KG1 (cell line): Measurements from ENCODE around the gene NXPE2.
"Not testable (repeated sequence)": the region's sequence is repeated elsewhere in the genome, so short reads cannot be mapped to it uniquely, and the experiment has no call there.

ENCODE experiments used
- DNase-seq: peaks from one replicate; lab custom pipeline; 2025; lab: John Stamatoyannopoulos, UW

The NXPE2 gene

DNA sequence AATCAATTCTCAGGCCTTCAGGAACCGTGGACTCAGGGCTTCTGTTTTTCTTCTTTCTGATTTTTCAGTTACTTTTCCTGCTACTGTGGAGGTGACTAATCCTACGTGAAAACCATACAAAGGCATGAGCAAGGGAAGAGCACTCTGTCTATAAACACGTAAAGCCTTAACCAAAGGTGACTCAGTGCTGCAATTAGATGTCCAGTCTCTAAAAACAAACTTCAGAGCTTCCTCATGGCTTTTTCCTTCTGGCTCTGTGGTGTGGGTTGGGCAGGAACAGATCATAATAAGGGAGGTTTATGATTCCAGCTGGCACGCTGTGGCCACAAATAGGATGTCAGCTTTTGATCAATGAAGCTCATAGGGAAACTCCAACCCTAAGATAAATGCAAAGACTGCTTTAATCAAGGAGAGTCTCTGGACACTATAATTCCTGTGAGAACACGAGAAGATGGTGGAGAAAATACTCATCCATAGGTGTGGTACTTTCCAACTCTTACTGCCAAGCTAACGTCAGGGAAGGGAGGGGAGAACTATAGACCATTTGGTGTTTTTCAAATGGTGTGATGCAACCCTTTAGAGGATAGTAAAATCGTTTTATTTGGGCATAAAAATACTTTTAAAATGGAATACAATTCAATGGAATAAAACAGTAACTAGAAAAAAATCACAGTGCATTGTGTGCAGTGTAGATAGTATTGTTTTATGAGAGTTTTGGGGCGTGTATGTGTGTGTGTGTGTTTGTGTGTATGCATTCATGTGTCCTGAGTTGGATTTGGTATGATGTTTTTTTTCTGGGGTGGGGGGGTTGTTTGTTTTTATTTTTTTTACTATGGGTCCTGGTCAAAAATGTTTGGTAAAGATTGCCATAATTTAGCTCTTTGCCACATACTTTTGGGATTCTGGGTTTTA, at the start of gene NXPE2:
Gene NXPE2, plus strand, starts transcription at position 403 of the 912 bp plus-strand sequence. Its CDS starts 49 bp downstream, at position 452.
- DNase-seq = no peak

DNA sequence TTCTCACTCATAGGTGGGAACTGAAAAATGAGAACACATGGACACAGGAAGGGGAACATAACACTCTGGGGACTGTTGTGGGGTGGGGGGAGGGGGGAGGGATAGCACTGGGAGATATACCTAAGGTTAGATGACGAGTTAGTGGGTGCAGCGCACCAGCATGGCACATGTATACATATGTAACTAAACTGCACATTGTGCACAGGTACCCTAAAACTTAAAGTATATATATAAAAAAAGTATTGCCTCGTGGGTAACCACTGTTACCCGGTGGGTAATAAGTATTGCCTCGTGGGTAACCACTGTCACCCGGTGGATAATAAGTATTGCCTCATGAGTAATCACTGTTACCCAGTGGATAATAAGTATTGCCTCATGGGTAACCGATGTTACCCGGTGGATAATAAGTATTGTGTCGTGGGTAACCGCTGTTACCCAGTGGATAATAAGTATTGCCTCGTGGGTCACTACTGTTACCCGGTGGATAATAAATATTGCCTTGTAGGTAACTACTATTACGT, 46.8 kb upstream of the NXPE2 start:
- DNase-seq = not testable (repeated sequence)

GRCh38 chr11:114639440-114639839, 38.9 kb upstream of the NXPE2 start:
- not testable (repeated sequence) for DNase-seq

DNA sequence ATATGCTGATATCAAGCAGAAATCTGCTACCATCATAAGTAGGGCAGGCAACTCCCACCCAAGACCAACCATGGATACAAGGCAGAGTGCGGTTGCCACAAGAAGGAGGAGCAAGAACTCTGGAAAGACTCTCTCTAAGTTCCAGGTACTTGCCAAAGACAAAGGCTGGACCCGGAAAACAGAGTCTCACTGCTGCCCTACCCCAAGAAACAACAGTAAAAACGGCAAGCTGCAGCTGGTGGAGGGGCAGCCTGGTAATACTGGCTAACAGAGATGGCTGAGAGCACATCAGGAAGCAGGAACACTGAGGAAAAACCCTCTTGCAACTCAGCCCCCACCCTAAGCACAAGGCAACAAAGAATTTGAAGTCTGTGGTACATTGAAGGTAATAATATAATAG, 27.7 kb upstream of the NXPE2 start:
- no peak for DNase-seq

DNA sequence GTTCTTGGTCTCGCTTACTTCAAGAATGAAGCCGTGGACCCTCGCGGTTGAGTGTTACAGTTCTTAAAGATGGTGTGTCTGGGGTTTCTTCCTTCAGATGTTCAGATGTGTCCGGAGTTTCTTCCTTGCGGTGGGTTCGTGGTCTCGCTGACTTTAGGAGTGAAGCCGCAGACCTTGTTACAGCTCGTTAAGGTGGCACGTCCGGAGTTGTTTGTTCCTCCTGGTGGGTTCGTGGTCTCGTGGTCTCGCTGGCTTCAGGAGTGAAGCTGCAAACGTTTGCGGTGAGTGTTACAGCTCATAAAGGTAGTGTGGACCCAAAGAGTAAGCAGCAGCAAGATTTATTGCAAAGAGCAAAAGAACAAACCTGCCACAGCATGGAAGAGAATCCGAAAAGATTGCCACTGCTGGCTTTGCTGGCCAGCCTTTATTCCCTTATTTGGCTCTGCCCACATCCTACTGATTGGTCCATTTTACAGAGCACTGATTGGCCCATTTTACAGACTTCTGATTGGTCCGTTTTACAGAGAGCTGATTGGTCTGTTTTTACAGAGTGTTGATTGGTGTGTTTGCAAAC, 27.1 kb upstream of the NXPE2 start:
- DNase-seq = no peak

DNA sequence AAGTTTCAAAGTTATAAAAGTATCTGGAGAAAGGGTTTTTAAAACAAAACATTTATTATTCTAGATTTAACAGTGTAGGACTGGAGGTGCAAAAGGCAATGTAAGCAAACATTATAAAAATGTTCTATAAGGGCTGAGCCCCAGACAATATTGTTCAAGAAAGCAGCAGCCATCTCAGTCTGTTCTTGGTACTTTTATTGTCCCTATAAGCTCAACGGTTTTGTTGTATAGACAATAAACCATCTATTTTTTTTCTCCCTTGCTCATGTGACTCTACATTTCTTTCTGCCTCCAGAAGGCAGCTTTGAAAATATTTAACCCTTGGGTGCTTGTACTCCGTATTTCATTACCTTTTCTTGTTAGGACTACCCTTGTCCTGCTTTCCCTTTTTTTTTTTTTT, 25.2 kb upstream of the NXPE2 start:
- no peak for DNase-seq

DNA sequence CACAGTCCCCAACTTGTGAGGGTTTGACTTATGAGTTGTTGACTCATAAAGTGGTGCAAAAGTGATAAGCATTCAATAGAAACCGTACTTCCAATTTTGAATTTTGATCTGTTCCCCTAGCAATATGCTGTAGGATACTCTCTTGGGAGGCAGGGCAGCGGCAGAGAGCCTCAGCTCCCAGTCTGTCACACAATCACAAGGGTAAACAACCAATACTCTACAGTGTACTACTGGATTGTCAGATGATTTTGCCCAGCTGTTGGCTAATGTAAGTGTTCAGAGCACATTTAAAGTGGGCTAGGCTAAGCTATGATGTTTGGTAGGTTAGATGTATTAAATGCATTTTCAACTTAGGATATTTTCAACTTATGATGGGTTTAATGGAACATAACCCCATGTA, 13.7 kb upstream of the NXPE2 start:
- DNase-seq = no peak

- no peak for DNase-seq
Measured at GRCh38 chr11:114666760-114667159, 11.6 kb upstream of the NXPE2 start.

DNA sequence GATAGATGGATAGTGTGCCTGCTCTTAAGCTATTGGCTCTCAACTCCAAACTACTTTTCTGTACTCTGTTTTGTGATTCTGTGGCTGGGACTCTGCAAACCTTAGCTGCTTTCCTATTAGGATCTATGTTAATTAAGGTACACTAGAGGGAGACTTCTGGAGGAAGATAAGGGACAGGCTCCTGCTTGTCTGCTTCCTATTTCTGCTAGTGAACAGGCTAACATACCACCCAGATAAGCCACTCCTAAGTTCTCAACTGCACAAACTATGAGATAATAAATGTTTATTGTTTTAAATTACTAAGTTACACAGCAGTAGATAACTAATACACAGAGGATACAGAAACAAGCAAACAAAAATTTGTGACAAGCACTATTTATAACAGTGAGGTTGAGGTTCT, 10.2 kb upstream of the NXPE2 start:
- no peak for DNase-seq

GRCh38 chr11:114673661-114674060, 4.7 kb upstream of the NXPE2 start:
- no peak for DNase-seq

- no peak for DNase-seq
Measured at GRCh38 chr11:114679505-114679904, 1.2 kb downstream of the NXPE2 start.

DNA sequence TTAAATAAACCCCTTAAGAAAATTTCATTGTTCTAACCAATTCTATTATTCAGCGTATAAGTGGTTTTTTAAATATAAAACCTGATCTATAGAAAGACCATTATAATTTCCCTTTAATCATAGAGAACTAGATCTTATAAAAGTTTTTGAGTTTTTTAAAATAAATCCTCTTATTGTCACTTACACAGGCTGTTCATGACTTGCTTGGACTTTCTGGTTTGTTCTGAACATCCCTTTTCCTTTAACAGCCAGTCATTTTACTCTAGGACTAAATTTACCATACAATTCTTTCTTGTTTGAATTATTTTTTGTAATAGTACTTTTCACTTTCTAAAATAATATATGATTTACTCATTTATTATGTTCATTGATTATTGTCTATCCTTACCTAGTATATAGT, 4.7 kb downstream of the NXPE2 start:
- DNase-seq = no peak

- DNase-seq = no peak
Measured at GRCh38 chr11:114684636-114685035, 6.3 kb downstream of the NXPE2 start.

DNA sequence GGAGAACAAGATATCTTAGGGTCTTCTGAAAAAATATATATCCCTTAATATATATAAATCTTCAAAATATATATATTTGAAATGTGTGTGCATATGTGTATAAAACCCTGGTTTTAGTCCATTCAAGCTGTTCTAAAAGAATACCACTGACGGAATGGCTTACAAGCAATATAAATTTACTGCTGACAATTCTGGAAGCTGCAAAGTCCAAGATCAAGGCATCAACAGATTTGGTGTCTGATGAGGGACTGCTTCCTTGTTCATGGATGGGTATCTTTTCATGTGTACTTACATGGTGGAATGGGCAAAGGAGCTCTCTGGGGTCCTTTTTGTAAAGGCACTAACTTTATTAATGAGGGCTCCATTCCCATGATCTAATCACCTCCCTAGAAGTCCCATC, 6.8 kb downstream of the NXPE2 start:
- DNase-seq = no peak

DNA sequence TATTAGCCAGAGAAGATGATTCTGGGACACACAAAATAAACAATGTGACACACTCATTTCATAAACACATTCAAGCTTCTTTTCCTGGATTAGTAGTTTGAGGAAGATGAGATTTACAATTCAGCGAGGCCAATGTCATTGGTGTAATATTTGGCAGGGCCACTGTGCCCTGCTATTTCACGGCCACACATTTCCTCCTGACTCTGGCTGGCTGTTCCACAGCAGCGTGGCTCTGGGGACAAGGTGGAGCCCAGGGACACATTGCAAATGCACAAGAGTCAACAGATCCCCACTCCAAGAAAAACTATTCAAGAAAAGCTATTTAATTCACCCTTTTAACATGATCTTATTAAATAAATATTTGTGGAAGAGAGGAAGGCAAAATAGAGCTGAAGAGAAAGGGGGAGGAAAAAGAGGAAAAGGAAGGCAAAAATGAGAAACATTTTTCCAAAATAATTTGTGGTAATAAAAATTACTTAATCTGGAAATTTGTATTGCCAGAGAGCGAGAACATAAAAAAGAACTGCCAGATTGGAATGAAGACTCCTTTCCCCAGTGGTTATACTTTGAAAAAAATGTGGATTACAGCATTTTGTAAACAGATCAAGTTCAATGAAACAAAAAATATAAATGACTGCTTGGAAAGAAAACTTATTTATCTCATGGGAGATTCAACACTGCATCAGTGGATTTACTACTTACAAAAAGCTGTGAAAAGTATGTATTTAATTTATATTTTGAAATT, 27.1 kb downstream of the NXPE2 start:
- DNase-seq = no peak

DNA sequence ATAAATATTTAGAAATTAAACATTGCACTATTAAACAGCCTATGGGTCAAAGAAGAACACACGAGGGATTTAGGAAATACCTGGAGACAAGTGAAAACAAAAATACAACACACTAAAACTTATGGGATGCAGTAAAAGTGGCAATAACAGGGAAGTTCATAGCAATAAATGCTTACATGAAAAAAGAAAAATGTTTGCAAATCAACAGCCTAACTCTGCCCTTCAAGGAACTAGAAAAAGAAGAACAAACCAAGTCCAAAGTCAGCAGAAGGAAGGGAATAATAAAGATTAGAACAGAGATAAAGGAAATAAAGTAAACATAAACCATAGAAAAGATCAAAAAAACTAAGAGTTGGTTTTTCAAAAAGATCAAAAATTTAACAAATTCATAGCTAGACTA, 31.6 kb downstream of the NXPE2 start:
- no peak for DNase-seq

- no peak for DNase-seq
Measured at GRCh38 chr11:114713756-114714155, 35.4 kb downstream of the NXPE2 start.

GRCh38 chr11:114719562-114719961, 41.2 kb downstream of the NXPE2 start:
- DNase-seq = no peak

DNA sequence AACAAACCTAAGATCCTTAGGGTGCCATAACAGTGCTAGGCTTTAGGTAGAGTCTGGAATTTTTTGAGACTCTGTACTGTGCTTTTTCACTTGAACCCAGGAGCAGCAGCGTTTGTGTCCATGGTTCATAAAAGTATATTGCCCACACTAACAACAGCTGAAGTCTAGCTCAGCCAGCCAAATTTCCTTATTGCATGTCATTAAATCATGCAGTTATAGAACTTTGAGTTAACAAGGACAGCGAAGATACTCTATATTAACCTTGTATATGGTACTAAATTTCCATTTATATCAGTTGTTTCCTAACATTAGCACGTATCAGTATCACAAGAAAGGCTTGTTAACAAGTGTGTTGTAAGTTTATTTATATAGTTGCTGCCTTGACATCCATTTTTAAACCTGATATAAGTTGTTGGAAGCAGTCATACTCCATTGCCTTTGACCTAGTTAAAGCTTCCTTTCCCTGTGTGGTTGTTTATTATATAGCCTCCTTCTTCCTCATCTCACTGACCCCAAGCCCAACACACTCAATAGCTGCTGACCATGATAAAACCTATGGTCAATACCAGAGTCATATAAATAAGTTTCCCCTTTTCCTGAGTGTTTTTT, 46.7 kb downstream of the NXPE2 start:
- DNase-seq = no peak

DNA sequence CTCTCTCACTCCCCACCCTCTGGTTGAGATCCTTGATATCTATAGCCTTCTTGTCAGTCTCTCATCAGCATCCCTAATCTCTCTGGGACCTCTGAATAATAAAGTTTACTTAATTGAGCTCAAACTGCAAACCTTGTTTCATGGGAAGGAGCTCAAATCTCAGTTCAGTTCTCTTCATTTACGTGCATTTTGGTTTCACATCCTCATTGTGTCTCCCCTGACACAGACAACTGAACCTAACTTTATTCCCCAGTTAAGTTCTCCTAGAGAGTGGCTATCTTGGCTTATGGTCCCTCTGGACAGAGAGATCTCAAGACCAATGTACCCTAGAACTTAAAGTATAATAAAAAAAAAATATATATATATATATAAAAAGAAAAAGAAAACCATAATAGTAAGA, 47.3 kb downstream of the NXPE2 start:
- no peak for DNase-seq

- DNase-seq = no peak
Measured at GRCh38 chr11:114736806-114737205, 58.5 kb downstream of the NXPE2 start.

DNA sequence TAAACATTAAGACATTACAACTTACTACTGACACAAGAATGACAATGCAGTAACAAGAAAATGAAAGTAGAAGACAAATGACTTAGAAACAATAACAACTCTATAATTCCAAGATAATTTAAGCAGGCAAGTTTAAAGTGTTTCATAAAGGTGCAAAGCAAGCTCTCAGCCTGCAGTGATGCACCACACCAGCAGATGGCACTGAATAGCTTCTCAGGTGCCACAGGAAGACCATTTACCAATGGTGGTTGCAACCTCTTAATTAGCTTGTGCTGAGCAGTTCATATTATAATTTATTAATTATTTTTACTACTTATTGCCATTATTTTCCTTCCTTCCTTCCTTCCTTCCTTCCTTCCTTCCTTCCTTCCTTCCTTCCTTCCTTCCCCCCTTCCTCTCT, 60.6 kb downstream of the NXPE2 start:
- DNase-seq = peak; percentile 17
